ENCODE data around the gene COL5A2. TPM values are rescaled to one million over a fixed set of nuclear protein-coding genes. Genes with fewer than 3 reads are reported as not detected.

COL5A2 gene
- total and polyA plus RNA-seq, 9 of the 15 experiments (the other 6 are each of a cell fraction or from before 2014, with no cell fraction given) = 0.01 to 0.54 (median 0.19) TPM

GRCh38 chr2:189183170-189183569 lies 3.6 kb upstream of the COL5A2 start (continued):
- TF ChIP-seq ZNF318 (IDR thresholded peaks at IDR 0.05; ENCODE audit: borderline replicate concordance in 1 of 2, low read depth in 1 of 2) = no peak
- TF ChIP-seq RNF2 (IDR thresholded peaks at IDR 0.05) = no peak
- no peak for TF ChIP-seq FOXO4 (CRISPR knock-in tag; IDR thresholded peaks at IDR 0.05)
- TF ChIP-seq YY1 (IDR thresholded peaks at IDR 0.05; ENCODE audit: borderline replicate concordance in 1 of 3, control insufficient read depth in 1 of 3, extremely low read depth in 1 of 3, insufficient read depth in 3 of 3, insufficient read length in 1 of 3, insufficient replicate concordance in 2 of 3, low read depth in 1 of 3, low read length in 2 of 3) = no peak
- TF ChIP-seq ZNF311 (CRISPR knock-in tag; IDR thresholded peaks at IDR 0.05) = no peak
- TF ChIP-seq ATF6 (CRISPR knock-in tag; IDR thresholded peaks at IDR 0.05) = no peak
- TF ChIP-seq ZBTB11 (CRISPR knock-in tag; IDR thresholded peaks at IDR 0.05) = no peak
